Activated gamma-delta T cell treated with Interleukin-2 at 50 U/mL for 16 hours (primary cell): ENCODE data around the gene FGF22.
"Not testable (repeated sequence)": the region's sequence is repeated elsewhere in the genome, so short reads cannot be mapped to it uniquely, and the experiment has no call there.

Experiments
- DNase-seq: peaks from one replicate; pipeline ENCODE4 v3.0.0-alpha.2; 2020

FGF22 gene

DNA sequence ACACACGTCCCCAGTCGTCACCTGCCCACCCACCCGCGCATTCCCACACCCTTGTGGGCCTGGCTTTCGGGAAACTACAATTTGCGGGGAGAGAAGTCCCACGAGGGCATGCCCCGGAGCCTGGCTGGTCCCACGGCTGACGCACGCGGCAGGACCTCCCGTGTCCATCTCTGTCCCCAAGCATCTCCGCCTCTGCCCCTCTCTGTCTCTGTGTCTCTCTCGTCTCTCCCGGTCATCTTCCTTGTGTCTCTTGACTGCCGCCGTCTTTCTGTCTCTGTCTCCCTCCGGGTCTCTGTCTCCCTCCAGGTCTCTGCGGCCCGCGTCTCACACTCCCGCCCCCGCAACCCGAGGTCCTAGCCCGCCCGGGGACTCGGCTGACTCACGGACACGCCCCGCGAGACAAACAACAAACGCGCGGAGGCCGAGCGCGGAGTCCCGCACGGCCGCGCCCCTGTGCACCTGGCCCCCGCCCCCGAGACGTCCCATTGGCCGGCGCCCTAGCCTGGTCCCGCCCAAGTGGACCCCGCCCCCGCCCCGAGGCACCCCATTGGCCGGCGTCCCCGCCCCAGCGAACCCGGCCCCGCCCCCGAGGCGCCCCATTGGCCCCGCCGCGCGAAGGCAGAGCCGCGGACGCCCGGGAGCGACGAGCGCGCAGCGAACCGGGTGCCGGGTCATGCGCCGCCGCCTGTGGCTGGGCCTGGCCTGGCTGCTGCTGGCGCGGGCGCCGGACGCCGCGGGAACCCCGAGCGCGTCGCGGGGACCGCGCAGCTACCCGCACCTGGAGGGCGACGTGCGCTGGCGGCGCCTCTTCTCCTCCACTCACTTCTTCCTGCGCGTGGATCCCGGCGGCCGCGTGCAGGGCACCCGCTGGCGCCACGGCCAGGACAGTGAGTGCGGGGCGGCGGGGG lies at the start of gene FGF22:
Gene FGF22, plus strand, starts transcription at position 627 of the 908 bp plus-strand sequence. Its CDS starts 47 bp downstream, at position 674.
- peak; percentile 97 for DNase-seq

GRCh38 chr19:590396-590745 lies 49.3 kb upstream of the FGF22 start:
- DNase-seq: no peak

DNA sequence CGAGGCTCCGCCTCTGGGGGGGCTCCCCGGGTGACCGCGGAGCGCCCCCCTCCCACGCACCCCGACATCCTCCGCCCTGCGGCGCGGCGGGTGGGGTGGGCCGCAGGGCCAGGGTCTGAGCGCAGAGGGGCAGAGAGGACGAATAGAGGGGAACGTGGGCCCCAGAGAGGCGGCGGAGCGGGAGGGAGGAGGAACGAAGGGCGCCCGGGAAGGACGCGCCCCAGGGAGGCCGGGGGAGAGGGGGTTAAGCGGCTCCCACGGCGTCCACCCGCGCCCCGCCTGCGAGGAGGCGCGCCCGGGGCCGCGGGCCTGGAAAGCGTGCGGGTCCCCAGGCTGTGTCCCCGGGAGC lies 49.0 kb upstream of the FGF22 start:
- no peak for DNase-seq

DNA sequence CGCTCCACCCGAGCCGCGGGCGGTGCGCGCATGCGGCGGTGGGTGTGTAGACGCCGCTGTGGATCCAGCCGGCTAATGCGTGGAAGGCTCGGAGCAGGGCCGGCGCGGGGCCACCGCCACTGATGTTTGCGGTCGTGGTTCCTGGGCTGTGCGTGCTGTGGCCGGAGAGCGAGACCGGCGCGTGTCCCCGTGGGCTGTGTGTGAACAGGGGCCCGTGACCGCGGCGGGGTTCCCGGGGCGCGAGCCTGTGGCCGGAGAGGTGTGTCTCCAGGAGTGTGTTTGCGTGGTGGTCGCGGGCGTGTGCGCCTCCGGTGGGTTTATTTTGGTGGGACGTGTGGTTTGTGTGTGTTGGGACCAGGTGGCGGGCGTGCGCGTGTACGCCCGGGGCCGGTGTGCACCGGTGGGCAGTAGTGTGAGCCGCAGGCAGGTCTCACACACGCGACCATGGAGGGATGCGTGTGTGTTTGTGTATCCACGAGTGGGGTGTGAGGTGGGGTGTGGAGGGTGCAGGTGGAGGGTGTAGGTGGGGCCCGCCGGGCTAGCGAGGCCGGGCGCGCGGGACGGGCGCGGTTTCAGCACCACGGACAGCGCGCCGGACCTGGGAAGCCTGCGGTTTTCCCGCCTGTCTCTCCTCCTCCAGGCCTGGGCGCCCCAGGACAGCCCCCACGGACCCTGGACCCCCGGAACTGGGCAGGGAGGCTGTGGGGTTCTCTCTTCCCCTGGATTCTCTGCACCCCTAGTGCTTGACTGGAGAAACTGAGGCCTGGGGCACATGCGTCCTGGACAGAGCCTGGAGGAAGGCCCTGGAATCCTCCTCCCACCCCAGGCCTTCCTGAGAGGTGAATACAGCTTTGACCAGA lies 48.4 kb upstream of the FGF22 start:
- no peak for DNase-seq

GRCh38 chr19:592101-592500 lies 47.6 kb upstream of the FGF22 start:
- no peak for DNase-seq

DNA sequence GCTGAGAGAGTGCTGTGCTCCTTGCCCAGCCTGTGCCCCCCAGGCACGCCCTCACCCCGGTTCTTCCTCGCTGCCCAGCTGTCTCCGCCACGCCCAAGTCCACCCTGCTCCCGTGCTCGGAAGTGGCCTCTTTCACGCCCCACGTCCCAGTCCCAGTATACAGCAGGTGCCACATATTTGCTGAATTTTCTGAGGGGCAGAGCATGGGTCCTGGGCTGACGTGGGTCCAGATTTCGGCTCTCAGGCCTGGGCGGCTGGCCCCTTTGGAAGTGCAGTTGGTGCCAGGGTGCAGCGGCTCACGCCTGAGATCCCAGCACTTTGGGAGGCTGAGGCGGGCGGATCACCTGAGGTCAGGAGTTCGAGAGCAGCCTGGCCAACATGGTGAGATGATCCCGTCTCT lies 46.6 kb upstream of the FGF22 start:
- DNase-seq: no peak

DNA sequence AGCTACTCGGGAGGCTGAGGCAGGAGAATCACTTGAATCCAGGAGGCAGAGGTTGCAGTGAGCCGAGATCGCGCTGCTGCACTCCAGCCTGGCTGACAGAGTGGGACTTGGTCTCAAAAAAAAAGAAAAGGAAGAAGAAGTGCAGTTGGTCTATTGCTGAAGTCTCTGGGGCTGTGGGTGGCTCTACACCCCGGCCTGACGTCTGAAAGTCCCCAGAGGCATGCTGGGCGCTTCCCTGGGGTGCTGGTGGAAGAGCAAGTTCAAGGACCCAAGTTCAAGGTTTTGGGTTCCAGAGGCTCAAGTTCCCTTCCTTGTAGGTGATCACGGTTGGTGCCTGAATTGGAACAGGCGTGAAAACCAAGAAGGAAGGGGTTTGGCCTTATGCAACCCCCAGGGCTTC lies 46.2 kb upstream of the FGF22 start:
- DNase-seq: no peak

- DNase-seq: no peak
Observed at GRCh38 chr19:594265-594870, 45.3 kb upstream of the FGF22 start.

DNA sequence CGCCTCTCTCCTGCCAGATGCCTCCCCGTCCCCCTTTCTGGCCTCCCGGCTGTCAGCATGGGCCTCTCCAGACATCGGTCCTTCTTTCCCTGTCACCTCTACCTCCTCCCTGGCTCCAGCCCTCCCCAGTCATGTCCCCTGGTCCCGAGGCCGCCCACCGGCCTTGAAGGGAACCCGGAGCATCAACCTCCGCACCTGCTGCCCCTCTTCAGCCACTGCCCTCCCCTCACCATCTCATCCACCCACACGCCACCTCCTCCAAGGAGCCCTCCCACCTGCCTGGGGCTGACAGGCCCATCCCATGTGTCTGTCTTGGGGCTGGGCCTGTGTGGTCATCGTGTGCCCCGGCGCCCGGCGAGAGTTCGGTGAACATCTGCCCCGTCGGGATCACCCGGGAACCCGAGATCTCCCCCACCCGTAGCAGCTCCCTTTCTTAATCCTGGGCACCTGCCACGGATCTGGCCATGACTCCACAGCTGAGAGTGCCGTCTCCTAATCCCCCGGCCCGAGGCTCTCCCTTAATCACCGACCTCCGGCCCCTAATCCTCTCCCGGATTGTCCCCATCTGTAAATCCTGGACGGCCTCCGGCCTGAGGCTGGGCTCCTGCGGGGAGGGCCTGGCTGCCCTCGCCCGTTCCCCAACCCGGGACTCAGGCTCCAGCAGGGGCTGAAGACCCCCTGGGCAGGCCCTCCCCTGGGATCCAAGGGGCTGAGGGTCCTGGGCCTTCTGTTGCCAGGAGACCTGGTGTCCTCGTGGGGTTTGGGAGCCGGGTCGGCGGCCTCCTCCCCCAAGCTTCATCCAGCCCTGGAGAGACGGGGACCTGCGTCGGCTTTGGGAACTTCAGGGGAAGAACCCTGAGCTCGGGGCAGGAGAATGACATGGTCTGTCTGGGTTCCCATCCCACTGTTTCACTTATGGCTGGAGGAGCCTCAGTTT lies 44.1 kb upstream of the FGF22 start:
- DNase-seq: no peak

DNA sequence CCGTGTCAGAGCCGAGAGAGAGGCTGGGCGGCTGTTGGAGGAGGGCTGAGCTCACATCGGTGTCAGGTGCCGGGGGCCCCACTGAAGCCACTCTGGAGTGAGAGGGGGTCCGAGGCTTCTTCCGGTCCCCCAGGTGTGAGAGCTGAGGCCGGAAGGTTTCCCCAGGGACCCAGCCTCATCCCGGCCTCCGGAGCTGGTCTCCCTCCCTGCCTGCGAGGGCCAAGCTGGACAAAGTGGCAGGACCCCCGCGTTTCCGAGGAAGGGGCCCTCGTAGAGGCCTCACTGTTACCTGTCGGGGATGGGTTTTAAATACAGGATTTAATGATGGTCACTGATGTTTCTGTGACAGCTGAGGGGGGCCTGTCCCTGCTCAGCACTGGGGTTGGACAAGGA lies 43.4 kb upstream of the FGF22 start:
- no peak for DNase-seq

GRCh38 chr19:597406-598315 lies 42.0 kb upstream of the FGF22 start:
- DNase-seq: no peak

GRCh38 chr19:601310-601709 lies 38.4 kb upstream of the FGF22 start:
- DNase-seq: no peak

DNA sequence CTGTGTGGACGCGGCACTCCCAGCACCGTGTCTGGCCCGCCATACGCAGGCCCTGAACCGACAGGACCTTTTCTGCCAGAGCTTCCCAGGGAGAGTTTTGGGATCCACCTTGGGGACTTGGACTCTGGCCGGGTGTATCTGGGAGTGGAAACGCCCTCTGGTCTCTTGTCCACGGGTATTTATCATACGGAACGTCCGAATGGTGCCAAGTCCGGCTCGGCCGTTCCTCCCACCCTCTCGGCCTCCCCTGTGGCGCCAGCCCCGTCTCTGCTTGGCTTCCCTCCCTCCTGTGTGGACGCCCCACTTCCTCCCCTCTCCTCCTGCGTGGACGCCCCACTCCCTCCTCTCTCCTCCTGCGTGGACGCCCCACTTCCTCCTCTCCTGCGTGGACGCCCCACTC lies 37.9 kb upstream of the FGF22 start:
- no peak for DNase-seq

GRCh38 chr19:602391-603301 lies 37.0 kb upstream of the FGF22 start:
- DNase-seq: no peak

DNA sequence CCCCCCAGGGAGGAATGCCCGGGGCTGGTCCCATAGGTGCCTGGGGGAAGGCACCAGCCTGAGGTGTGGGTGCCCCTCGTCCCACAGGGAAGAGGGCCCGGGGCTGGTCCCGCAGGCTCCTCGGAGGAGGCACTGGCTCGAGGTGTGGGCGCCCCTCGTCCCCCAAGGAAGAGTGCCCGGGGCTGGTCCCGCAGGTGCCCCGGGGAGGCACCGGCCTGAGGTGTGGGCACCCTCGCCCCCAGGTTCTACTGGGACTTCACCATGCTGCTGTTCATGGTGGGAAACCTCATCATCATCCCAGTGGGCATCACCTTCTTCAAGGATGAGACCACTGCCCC lies 36.4 kb upstream of the FGF22 start:
- not testable (repeated sequence) for DNase-seq

- DNase-seq: not testable (repeated sequence)
Observed at GRCh38 chr19:603779-604178, 35.9 kb upstream of the FGF22 start.

GRCh38 chr19:604355-604754 lies 35.3 kb upstream of the FGF22 start:
- no peak for DNase-seq

GRCh38 chr19:605061-605971 lies 34.4 kb upstream of the FGF22 start:
- DNase-seq: not testable (repeated sequence)
